ENCODE results near the gene EPHA3.

DNA sequence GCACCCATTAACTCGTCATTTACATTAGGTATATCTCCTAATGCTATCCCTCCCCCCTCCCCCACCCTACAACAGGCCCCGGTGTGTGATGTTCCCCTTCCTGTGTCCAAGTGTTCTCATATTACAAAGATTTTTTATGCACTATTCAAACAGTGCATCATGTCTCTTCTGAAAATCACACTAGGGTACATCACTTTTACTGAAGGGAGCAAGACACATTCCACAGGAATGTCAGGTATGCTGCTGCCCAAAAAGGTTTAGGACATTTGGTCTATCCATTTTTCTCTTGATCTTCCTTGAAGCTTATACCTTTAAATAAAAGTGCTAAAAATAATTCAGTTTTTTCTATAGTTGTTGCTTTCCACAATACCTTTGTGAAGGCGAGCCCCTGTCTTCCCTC is 9.2 kb upstream of the EPHA3 start:
- TF ChIP-seq, protein P1, sequence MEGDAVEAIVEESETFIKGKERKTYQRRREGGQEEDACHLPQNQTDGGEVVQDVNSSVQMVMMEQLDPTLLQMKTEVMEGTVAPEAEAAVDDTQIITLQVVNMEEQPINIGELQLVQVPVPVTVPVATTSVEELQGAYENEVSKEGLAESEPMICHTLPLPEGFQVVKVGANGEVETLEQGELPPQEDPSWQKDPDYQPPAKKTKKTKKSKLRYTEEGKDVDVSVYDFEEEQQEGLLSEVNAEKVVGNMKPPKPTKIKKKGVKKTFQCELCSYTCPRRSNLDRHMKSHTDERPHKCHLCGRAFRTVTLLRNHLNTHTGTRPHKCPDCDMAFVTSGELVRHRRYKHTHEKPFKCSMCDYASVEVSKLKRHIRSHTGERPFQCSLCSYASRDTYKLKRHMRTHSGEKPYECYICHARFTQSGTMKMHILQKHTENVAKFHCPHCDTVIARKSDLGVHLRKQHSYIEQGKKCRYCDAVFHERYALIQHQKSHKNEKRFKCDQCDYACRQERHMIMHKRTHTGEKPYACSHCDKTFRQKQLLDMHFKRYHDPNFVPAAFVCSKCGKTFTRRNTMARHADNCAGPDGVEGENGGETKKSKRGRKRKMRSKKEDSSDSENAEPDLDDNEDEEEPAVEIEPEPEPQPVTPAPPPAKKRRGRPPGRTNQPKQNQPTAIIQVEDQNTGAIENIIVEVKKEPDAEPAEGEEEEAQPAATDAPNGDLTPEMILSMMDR (IDR thresholded peaks at IDR 0.05): no peak
- TF ChIP-seq POLR2A (IDR thresholded peaks at IDR 0.05) (no peak), EP300 (IDR thresholded peaks at IDR 0.05) (no peak)
